Kidney (tissue), 14 donors: ENCODE results near the gene WDR89. TPM values are rescaled to one million over a fixed set of nuclear protein-coding genes. Genes with fewer than 3 reads are reported as not detected.
"Not testable (repeated sequence)": the region's sequence is repeated elsewhere in the genome, so short reads cannot be mapped to it uniquely, and the experiment has no call there.

ENCODE experiments used
- DNase-seq, 5 donors: peaks; one replicate each; pipeline ENCODE4 v3.0.0-alpha.2; 2013 to 2020
- FAIRE-seq: peaks from 2 replicates; lab custom pipeline; 2012; peaks lifted over from hg19 to GRCh38; lab: Jason Lieb, UNC
- H3K27ac ChIP-seq, 2 donors: one replicate each; pipeline ENCODE4 v1.7.0; 2013; ENCODE audit warnings: low read depth in 2 of 2, low read length in 2 of 2, inconsistent platforms in 1 of 2
- H3K27me3 ChIP-seq: one replicate; pipeline ENCODE4 v1.7.1; 2013; ENCODE audit warnings: low read length, inconsistent platforms; ENCODE audit not compliant: control insufficient read depth, insufficient read depth
- H3K36me3 ChIP-seq, 3 donors: one replicate each; pipeline versions ENCODE4 v1.7.0 to v1.7.1; 2013; ENCODE audit warnings: low read length in 3 of 3, control low read depth in 1 of 3, inconsistent platforms in 1 of 3; ENCODE audit not compliant: insufficient read depth in 3 of 3, control insufficient read depth in 2 of 3
- H3K4me1 ChIP-seq, 3 donors: one replicate each; pipeline versions ENCODE4 v1.7.0 to v1.7.1; 2013; ENCODE audit warnings: low read length in 3 of 3, inconsistent platforms in 1 of 3, low read depth in 1 of 3; ENCODE audit not compliant: control insufficient read depth in 2 of 3, insufficient read depth in 2 of 3
- H3K4me3 ChIP-seq, 3 donors: one replicate each; pipeline versions ENCODE4 v1.7.0 to v1.8.1; 2013; ENCODE audit warnings: low read length in 3 of 3, control low read depth in 1 of 3, inconsistent platforms in 1 of 3
- H3K9ac ChIP-seq, 3 donors: one replicate each; pipeline versions ENCODE4 v1.7.0 to v1.7.1; 2013; ENCODE audit warnings: low read length in 3 of 3, control low read depth in 1 of 3, inconsistent platforms in 1 of 3
- H3K9me3 ChIP-seq, 3 donors: one replicate each; pipeline versions ENCODE4 v1.7.0 to v1.7.1; 2013; ENCODE audit warnings: low read length in 3 of 3, control low read depth in 1 of 3, inconsistent platforms in 1 of 3; ENCODE audit not compliant: control insufficient read depth in 2 of 3, insufficient read depth in 1 of 3
- intact Hi-C: fragments of 100-400 bp; cut with DNase I; formaldehyde crosslinking; loops from one replicate; pipeline ENCODE4 v1.11.1; 2022
- polyA plus RNA-seq: library from polyadenylated mRNA; stranded (reverse); fragments of 350-450 nt; fragmentation: Illumina TruSeq; extraction: RNeasy Lipid Tissue Mini Kit (QIAGEN cat#74804); gene quantifications from one replicate; pipeline ENCODE4 v1.2.3, GENCODE V29; 2014; ENCODE audit warnings: low read depth, low replicate concordance; ENCODE audit not compliant: insufficient read depth
- total RNA-seq: library from RNA; stranded (reverse); fragmentation: NEBNext Ultra II Directional; extraction: Animal tissue kit (Norgen Biotek cat#: 25700); gene quantifications from one replicate; pipeline ENCODE4 v1.2.1, GENCODE V29; 2021
- TF ChIP-seq, protein P1 (sequence below): IDR thresholded peaks from 3 replicates; pipeline ENCODE4 v1.5.1; 2012; ENCODE audit warnings: mild to moderate bottlenecking, moderate library complexity, borderline replicate concordance; ENCODE audit not compliant: insufficient read depth; ENCODE audit errors: extremely low read depth
- donor health status: control.
- donor health status: control.
- donor health status: control.
- donor health status: control.
- donor health status: control.
- donor health status: DM: yes; HTN: yes; CAD: no.
- donor health status: Normal renal cell carcinoma (clear cell type).

Gene WDR89
- total and polyA plus RNA-seq, 2 donors from 2014 or later: 10.8 to 15.7 TPM

DNA sequence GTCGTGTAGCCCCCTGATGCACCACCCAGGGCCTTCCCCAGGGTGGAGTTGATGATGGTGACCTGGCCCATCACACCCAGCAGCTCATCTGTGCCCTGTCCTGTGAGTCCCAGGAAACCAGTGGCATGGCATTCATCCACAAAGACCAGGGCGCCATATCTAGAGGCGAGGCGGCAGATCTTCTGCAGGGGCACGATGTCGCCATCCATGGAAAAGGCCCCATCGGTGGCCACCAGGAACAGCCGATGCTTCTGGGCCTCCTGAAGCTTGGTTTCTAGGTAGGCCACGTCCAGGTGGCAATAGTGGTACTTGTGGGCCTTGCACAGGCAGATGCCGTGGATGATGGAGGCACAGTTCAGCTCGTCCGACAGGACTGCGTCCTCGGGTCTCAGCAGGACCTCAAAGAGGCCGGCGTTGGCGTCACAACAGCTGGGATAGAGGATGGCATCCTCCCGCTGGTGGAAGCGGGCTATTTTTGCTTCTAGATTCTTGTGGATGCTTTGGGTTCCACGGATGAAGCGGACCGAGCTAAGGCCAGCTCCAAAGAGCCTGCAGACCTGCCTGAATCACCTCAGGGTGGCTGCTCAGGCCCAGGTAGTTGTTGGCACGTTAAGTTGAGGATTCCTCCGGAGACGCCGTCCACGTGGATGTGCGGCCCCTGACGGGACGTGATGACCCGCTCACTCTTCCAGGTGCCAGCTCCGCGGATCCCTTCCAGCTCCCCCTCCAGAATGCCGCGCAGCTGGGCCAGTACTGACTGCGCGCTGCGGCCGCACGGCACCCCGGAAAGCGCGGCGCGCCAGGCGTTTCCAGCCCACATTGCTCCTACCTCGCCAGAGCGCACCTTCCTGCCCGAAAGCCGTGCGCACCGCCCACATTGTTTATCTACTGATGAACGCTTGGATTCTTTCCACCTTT, 47.0 kb downstream of the WDR89 start:
- no peak overlapping the region for H3K9ac ChIP-seq
- TF ChIP-seq, protein P1, sequence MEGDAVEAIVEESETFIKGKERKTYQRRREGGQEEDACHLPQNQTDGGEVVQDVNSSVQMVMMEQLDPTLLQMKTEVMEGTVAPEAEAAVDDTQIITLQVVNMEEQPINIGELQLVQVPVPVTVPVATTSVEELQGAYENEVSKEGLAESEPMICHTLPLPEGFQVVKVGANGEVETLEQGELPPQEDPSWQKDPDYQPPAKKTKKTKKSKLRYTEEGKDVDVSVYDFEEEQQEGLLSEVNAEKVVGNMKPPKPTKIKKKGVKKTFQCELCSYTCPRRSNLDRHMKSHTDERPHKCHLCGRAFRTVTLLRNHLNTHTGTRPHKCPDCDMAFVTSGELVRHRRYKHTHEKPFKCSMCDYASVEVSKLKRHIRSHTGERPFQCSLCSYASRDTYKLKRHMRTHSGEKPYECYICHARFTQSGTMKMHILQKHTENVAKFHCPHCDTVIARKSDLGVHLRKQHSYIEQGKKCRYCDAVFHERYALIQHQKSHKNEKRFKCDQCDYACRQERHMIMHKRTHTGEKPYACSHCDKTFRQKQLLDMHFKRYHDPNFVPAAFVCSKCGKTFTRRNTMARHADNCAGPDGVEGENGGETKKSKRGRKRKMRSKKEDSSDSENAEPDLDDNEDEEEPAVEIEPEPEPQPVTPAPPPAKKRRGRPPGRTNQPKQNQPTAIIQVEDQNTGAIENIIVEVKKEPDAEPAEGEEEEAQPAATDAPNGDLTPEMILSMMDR: no peak
- H3K4me3 ChIP-seq: no peak overlapping the region
- no peak overlapping the region for H3K27ac ChIP-seq
- no peaks in the 10 kb centered on the region for H3K4me1 ChIP-seq
- FAIRE-seq: no peak
- intact Hi-C loops: no loop called here
- no peak for DNase-seq
- H3K9me3 ChIP-seq: peaks cover 0 to 10% (median 0%) of the 10 kb centered on the region in 3 donors
- no peaks in the 10 kb centered on the region for H3K27me3 ChIP-seq
- peaks cover 2 to 9% (median 8%) of the 10 kb centered on the region in 3 donors for H3K36me3 ChIP-seq

DNA sequence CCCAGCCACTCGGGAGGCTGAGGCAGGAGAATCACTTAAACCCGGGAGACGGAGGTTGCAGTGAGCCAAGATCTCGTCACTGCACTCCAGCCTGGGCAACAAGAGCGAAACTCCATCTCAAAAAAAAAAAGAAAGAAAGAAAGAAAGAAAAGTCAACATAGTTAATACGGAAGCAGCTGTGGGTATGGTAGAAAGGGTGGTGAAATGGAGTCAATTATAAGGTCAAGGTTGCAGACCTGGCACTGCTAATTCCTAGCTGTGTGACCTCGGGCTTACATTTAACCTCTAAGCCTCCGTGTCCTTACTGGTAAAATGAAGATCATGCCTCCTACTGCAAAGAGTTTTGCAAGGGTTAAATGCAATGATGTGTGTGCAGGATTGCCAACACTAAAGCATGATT, 58.6 kb downstream of the WDR89 start:
- H3K4me1 ChIP-seq, intact Hi-C loops, H3K4me3 ChIP-seq, FAIRE-seq, H3K27ac ChIP-seq, DNase-seq, H3K9ac ChIP-seq, H3K36me3 ChIP-seq, H3K27me3 ChIP-seq, H3K9me3 ChIP-seq: not testable (repeated sequence)

DNA sequence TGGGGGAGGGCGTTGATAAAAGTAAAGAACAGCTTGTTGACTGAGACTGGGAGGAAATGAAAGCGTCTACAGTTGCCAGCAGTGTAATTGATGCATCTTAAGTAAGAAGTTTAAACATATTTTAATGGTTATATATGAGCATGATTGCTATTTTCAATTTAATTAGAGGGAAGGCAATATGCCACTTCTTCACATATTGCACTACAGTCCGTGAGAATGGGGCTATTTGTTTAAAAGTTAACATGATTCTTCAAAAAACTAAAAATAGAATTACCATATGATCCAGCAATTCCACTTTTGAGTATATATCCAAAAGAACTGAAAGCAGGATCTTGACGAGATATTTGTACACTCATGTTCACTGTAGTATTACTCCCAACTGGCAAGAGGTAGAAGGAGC, 60.2 kb downstream of the WDR89 start:
- DNase-seq (no peak), FAIRE-seq (no peak)
- Histone ChIP-seq H3K4me1 (no peaks in the 10 kb centered on the region), H3K36me3 (no peaks in the 10 kb centered on the region), H3K27me3 (no peaks in the 10 kb centered on the region), H3K27ac (no peak overlapping the region), H3K9ac (no peak overlapping the region), H3K9me3 (no peaks in the 10 kb centered on the region), H3K4me3 (no peak overlapping the region)
- intact Hi-C loops: no loop called here
- TF ChIP-seq, protein P1: no peak

DNA sequence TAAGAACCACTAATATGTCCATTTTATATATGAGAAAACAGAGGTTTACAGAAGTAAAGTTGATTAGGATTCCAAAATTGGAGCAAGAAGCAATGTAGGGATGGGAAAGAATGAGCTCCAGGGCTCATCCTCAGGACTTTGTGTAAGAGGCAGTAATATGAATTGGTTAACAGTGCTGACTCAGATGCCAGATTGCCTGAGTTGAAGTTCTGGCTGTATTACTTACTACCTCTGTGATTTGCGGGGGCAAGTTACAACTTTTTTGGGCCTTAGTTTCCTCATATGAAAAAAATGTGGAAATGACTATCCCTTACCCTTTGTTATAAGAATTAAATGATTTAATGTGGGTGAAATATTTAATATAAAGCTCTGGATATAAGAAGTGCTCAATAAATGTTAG, 63.4 kb downstream of the WDR89 start:
- TF ChIP-seq, protein P1: no peak
- DNase-seq (no peak), FAIRE-seq (no peak)
- Histone ChIP-seq H3K9me3 (no peaks in the 10 kb centered on the region), H3K4me1 (no peaks in the 10 kb centered on the region), H3K4me3 (no peak overlapping the region), H3K27ac (no peak overlapping the region), H3K36me3 (no peaks in the 10 kb centered on the region), H3K9ac (no peak overlapping the region), H3K27me3 (no peaks in the 10 kb centered on the region)
- intact Hi-C loops: no loop called here
